Chondrocyte (in vitro differentiated cells): ENCODE results near the gene COQ7. TPM values are rescaled to one million over a fixed set of nuclear protein-coding genes. Genes with fewer than 3 reads are reported as not detected.
A peak's percentile ranks its signal among the peaks of the same experiment; 100 is the strongest.

Source experiments
- DNase-seq: peaks from one replicate; pipeline ENCODE4 v3.0.0; 2021; ENCODE audit warnings: mixed read lengths, low spot score
- H3K27ac Mint-ChIP-seq: one replicate; pipeline ENCODE4 v1.8.0; 2021; ENCODE audit warnings: mild to moderate bottlenecking, moderate library complexity, mixed read lengths; ENCODE audit not compliant: unreplicated experiment
- H3K27me3 Mint-ChIP-seq: 2 replicates; pipeline ENCODE4 v1.8.0; 2021; ENCODE audit warnings: low read depth, mixed read lengths
- H3K36me3 Mint-ChIP-seq: 2 replicates; pipeline ENCODE4 v1.8.0; 2021; ENCODE audit warnings: low read depth, mixed read lengths
- H3K4me1 Mint-ChIP-seq: 2 replicates; pipeline ENCODE4 v1.8.0; 2021; ENCODE audit warnings: low read depth, mild to moderate bottlenecking, mixed read lengths
- H3K4me3 Mint-ChIP-seq: one replicate; pipeline ENCODE4 v1.8.0; 2021; ENCODE audit warnings: mild to moderate bottlenecking, moderate library complexity, mixed read lengths; ENCODE audit not compliant: unreplicated experiment
- H3K9me3 Mint-ChIP-seq: 2 replicates; pipeline ENCODE4 v1.8.0; 2021; ENCODE audit warnings: low read depth, mixed read lengths
- CTCF ChIP-seq: fragments of 200-600 bp; sonication (generic); IDR thresholded peaks from 2 replicates; pipeline ENCODE4 v1.5.0; 2021; ENCODE audit warnings: antibody characterized with exemption, mild to moderate bottlenecking, moderate library complexity
- total RNA-seq: library from RNA; stranded (reverse); gene quantifications from 3 replicates; pipeline ENCODE4 v1.2.1, GENCODE V29; 2021

COQ7 gene
- total RNA-seq, 1 donor from 2014 or later, result 20.7 TPM

GRCh38 chr16:19062706-19063105 lies 4.7 kb upstream of the COQ7 start:
- Mint-ChIP-seq H3K27me3 (no peaks in the 10 kb centered on the region), H3K4me1 (peaks cover 6% of the 10 kb centered on the region), H3K36me3 (no peaks in the 10 kb centered on the region), H3K9me3 (no peaks in the 10 kb centered on the region), H3K4me3 (no peak overlapping the region), H3K27ac (peak overlapping the region; percentile 37)
- no peak for DNase-seq
- no peak for TF ChIP-seq CTCF

GRCh38 chr16:19066988-19067348 lies 446 bp upstream of the COQ7 start:
- Mint-ChIP-seq H3K9me3 (no peaks in the 10 kb centered on the region), H3K4me1 (peaks cover 21% of the 10 kb centered on the region), H3K4me3 (peak overlapping the region; percentile 91), H3K27ac (peak overlapping the region; percentile 99), H3K27me3 (no peaks in the 10 kb centered on the region), H3K36me3 (no peaks in the 10 kb centered on the region)
- no peak for TF ChIP-seq CTCF
- DNase-seq, result no peak

- H3K4me1 Mint-ChIP-seq, result peaks cover 21% of the 10 kb centered on the region
- no peak for TF ChIP-seq CTCF
- DNase-seq, result no peak
- peak overlapping the region; percentile 99 for H3K27ac Mint-ChIP-seq
- no peaks in the 10 kb centered on the region for H3K27me3 Mint-ChIP-seq
- no peaks in the 10 kb centered on the region for H3K36me3 Mint-ChIP-seq
- no peaks in the 10 kb centered on the region for H3K9me3 Mint-ChIP-seq
- peak overlapping the region; percentile 91 for H3K4me3 Mint-ChIP-seq
Measured at GRCh38 chr16:19068237-19068815, 912 bp downstream of the COQ7 start.

- peaks cover 6% of the 10 kb centered on the region for H3K36me3 Mint-ChIP-seq
- DNase-seq, result no peak
- no peaks in the 10 kb centered on the region for H3K27me3 Mint-ChIP-seq
- peaks cover 17% of the 10 kb centered on the region for H3K4me1 Mint-ChIP-seq
- H3K27ac Mint-ChIP-seq, result no peak overlapping the region
- no peak overlapping the region for H3K4me3 Mint-ChIP-seq
- no peaks in the 10 kb centered on the region for H3K9me3 Mint-ChIP-seq
- TF ChIP-seq CTCF, result peak; percentile 84
Measured at GRCh38 chr16:19071811-19072777, 4.7 kb downstream of the COQ7 start.

GRCh38 chr16:19073344-19073743 lies 5.9 kb downstream of the COQ7 start:
- Mint-ChIP-seq H3K9me3 (no peaks in the 10 kb centered on the region), H3K4me3 (no peak overlapping the region), H3K36me3 (peaks cover 6% of the 10 kb centered on the region)

More at GRCh38 chr16:19073344-19073743, 5.9 kb downstream of the COQ7 start:
- Mint-ChIP-seq H3K27ac (no peak overlapping the region), H3K27me3 (no peaks in the 10 kb centered on the region), H3K4me1 (peaks cover 9% of the 10 kb centered on the region)
- no peak for TF ChIP-seq CTCF
- no peak for DNase-seq
